ENCODE data around the gene TPRN.

- TF ChIP-seq EZH2 (IDR thresholded peaks at IDR 0.05; ENCODE audit: insufficient read depth, low read length), result no peak
- no peak for TF ChIP-seq CTCF (IDR thresholded peaks at IDR 0.05; ENCODE audit: insufficient read depth, low read depth, low read length)
Measured at GRCh38 chr9:137211532-137211931, 11.0 kb upstream of the TPRN start.
